GM19372 (cell line): ENCODE data around the gene OCLN.
"Not testable (repeated sequence)": the region's sequence is repeated elsewhere in the genome, so short reads cannot be mapped to it uniquely, and the experiment has no call there.

Experiments used
- ATAC-seq: cut with Tn5 transposase; IDR thresholded peaks from one replicate; pipeline ENCODE4 v1.9.1; 2021; ENCODE audit warnings: mild to moderate bottlenecking, low read depth, moderate library complexity; ENCODE audit not compliant: unreplicated experiment

OCLN gene

GRCh38 chr5:69492391-69492922 is at the start of gene OCLN:
Gene OCLN (plus strand): TSS chr5:69492790. CDS start chr5:69504245, 11,455 bp downstream.
- ATAC-seq = no peak

- no peak for ATAC-seq
These were observed 48.3 kb upstream of the OCLN start for GRCh38 chr5:69444127-69444754.

- ATAC-seq = no peak
These were observed 43.1 kb upstream of the OCLN start for GRCh38 chr5:69449511-69449910.

- no peak for ATAC-seq
These were observed 42.5 kb upstream of the OCLN start for GRCh38 chr5:69450116-69450515.

- not testable (repeated sequence) for ATAC-seq
These were observed 42.1 kb upstream of the OCLN start for GRCh38 chr5:69450527-69450926.

- no peak for ATAC-seq
These were observed 40.5 kb upstream of the OCLN start for GRCh38 chr5:69451941-69452647.

GRCh38 chr5:69453487-69453886 is 39.1 kb upstream of the OCLN start:
- ATAC-seq = not testable (repeated sequence)

- ATAC-seq = no peak
These were observed 37.9 kb upstream of the OCLN start for GRCh38 chr5:69454460-69455249.

GRCh38 chr5:69455428-69455988 is 37.1 kb upstream of the OCLN start:
- ATAC-seq = not testable (repeated sequence)

GRCh38 chr5:69462170-69462569 is 30.4 kb upstream of the OCLN start:
- no peak for ATAC-seq

- ATAC-seq = not testable (repeated sequence)
These were observed 26.2 kb upstream of the OCLN start for GRCh38 chr5:69466375-69466774.

GRCh38 chr5:69467442-69468225 is 25.0 kb upstream of the OCLN start:
- peak; percentile 92 for ATAC-seq

GRCh38 chr5:69468631-69469030 is 24.0 kb upstream of the OCLN start:
- ATAC-seq = no peak

GRCh38 chr5:69471516-69471915 is 21.1 kb upstream of the OCLN start:
- not testable (repeated sequence) for ATAC-seq

- not testable (repeated sequence) for ATAC-seq
These were observed 20.0 kb upstream of the OCLN start for GRCh38 chr5:69472535-69473143.

GRCh38 chr5:69477170-69477569 is 15.4 kb upstream of the OCLN start:
- no peak for ATAC-seq

GRCh38 chr5:69478296-69478695 is 14.3 kb upstream of the OCLN start:
- not testable (repeated sequence) for ATAC-seq

- no peak for ATAC-seq
These were observed 7.7 kb upstream of the OCLN start for GRCh38 chr5:69484891-69485290.

GRCh38 chr5:69485471-69485870 is 7.1 kb upstream of the OCLN start:
- ATAC-seq = no peak

- ATAC-seq = no peak
These were observed 3.3 kb upstream of the OCLN start for GRCh38 chr5:69489246-69489645.
